ENCODE results near the gene SLCO2B1. TPM values are rescaled to one million over a fixed set of nuclear protein-coding genes. Genes with fewer than 3 reads are reported as not detected.

Gene SLCO2B1
- total RNA-seq, 6 experiments from 2014 or later, result 145 to 316 (median 199) TPM

DNA sequence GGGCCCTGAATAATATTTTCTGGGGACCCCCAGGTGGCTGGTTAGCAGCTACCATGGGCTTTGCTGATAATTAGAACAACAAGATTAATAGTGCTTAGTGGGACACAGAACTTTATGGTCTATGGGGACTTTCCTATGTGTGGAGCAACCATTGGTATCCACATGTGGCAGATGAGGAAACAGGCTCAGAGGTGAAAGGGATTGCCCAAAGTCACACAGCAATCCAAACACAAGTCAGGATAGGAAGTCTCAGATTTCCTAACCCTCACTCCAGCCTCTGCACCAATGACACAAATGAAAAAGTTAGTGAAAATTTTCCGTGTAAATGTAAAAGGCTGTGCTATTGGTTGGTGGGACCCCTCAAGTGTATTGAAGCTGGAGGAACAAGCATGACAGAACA lies 15.3 kb upstream of the SLCO2B1 start:
- DNase-seq (no peak), ATAC-seq (no peak)
- H3K27me3 ChIP-seq, result no peaks in the 10 kb centered on the region
- H3K36me3 ChIP-seq, result no peaks in the 10 kb centered on the region
- H3K4me1 ChIP-seq, result no peaks in the 10 kb centered on the region
- H3K9me3 ChIP-seq, result no peaks in the 10 kb centered on the region
- intact Hi-C loops (cut with DNase I), result no loop called here
- no peak overlapping the region for H3K4me3 ChIP-seq
- no CpG with 5 or more reads among the region's 1 CpG for WGBS (ENCODE audit: insufficient coverage, low coverage, low lambda C conversion rate, missing lambda C conversion rate)
- H3K27ac ChIP-seq, result no peak overlapping the region
- TF ChIP-seq POLR2A (IDR thresholded peaks at IDR 0.05), result no peak
- TF ChIP-seq, protein P1, sequence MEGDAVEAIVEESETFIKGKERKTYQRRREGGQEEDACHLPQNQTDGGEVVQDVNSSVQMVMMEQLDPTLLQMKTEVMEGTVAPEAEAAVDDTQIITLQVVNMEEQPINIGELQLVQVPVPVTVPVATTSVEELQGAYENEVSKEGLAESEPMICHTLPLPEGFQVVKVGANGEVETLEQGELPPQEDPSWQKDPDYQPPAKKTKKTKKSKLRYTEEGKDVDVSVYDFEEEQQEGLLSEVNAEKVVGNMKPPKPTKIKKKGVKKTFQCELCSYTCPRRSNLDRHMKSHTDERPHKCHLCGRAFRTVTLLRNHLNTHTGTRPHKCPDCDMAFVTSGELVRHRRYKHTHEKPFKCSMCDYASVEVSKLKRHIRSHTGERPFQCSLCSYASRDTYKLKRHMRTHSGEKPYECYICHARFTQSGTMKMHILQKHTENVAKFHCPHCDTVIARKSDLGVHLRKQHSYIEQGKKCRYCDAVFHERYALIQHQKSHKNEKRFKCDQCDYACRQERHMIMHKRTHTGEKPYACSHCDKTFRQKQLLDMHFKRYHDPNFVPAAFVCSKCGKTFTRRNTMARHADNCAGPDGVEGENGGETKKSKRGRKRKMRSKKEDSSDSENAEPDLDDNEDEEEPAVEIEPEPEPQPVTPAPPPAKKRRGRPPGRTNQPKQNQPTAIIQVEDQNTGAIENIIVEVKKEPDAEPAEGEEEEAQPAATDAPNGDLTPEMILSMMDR (IDR thresholded peaks at IDR 0.05), result no peak

DNA sequence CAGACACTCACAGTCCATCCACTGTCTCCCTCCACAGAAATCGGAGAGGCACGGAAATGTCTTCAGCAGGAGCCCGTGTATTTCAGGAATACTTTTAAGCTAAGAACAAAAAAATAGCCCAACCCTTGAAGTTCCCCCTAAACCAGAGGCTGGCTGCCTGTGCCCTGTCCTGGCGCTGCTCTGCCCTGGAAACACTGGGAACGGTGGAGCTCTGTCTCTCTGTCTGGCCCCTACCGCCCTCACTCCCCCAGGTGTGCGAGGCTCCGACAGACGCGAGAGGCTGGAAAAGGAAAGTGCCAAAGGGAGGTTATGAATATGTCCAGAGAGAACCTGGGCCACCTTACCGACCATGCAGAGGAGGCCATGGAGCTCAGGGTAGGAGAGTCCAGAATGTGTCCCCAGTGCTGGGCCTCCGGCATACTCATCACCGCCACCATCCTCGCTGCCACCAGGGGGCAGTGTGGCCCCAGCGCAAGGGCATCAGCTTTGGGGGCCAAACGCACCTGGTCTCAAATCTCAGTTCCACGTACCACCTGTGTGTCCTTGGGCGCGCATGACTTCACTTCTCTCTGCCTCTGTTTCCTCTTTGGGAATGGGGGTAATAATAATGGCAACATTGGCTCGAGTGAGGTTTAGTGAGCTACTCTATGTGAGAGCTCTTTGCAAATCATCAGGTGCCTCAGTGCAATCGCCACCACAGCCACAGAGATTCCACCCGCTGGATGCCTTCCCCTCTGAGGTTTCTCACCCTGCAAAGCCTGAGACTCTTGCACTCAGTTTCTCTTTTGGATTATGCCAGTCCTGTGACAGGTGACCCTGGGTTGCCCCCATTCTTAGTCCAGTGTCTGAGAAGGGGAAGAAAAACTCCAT lies 10.4 kb upstream of the SLCO2B1 start:
- H3K4me3 ChIP-seq, result no peak overlapping the region
- no peaks in the 10 kb centered on the region for H3K27me3 ChIP-seq
- H3K9me3 ChIP-seq, result no peaks in the 10 kb centered on the region
- H3K27ac ChIP-seq, result no peak overlapping the region
- intact Hi-C loops (cut with DNase I), result loop anchor here (5.0 kb wide), 3 partner anchors 67 to 107 kb away; partner anchors contain the start of gene TPBGL (in 1 of the 2)
- H3K4me1 ChIP-seq, result no peaks in the 10 kb centered on the region
- H3K36me3 ChIP-seq, result no peaks in the 10 kb centered on the region
- 24% methylated on average over 17 of the region's 22 CpGs for WGBS (ENCODE audit: insufficient coverage, low coverage, low lambda C conversion rate, missing lambda C conversion rate)
- TF ChIP-seq, protein P1 (IDR thresholded peaks at IDR 0.05), result peak; percentile 89 to 98 (median 98)
- TF ChIP-seq POLR2A (IDR thresholded peaks at IDR 0.05), result no peak
- ATAC-seq (peak; percentile 81), DNase-seq (peak; percentile 76 to 77 (median 77))

DNA sequence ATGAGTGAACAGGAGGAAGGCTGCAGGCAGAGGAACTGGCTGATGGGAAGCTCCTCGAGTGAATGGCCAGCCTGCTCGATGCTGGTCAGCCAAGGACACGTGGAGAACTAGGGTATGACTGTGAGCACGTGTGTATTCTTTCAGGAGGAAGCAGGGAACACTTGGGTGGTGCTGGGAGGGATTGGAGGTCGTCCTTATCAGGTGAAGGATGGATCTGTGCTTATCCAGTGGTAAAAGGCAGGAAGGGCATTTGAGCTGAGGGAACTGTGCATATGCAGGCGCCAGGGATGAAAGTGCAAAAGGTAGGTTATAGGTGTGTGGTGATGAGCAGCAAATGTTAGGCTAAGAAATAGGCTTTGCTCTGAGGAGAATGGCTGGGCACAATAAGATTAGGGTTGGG lies 9.7 kb upstream of the SLCO2B1 start:
- no peaks in the 10 kb centered on the region for H3K9me3 ChIP-seq
- no peak overlapping the region for H3K27ac ChIP-seq
- no peaks in the 10 kb centered on the region for H3K36me3 ChIP-seq
- no peak for ATAC-seq
- peak in 1 of 3 donors; percentile 31 for DNase-seq
- intact Hi-C loops (cut with DNase I), result loop anchor here (5.0 kb wide), 3 partner anchors 66 to 106 kb away; partner anchors contain the start of gene TPBGL (in 1 of the 2)
- H3K4me1 ChIP-seq, result no peaks in the 10 kb centered on the region
- TF ChIP-seq, protein P1 (IDR thresholded peaks at IDR 0.05), result no peak
- TF ChIP-seq POLR2A (IDR thresholded peaks at IDR 0.05), result no peak
- no peak overlapping the region for H3K4me3 ChIP-seq
- 39% methylated on average over 6 of the region's 6 CpGs for WGBS (ENCODE audit: insufficient coverage, low coverage, low lambda C conversion rate, missing lambda C conversion rate)
- no peaks in the 10 kb centered on the region for H3K27me3 ChIP-seq

DNA sequence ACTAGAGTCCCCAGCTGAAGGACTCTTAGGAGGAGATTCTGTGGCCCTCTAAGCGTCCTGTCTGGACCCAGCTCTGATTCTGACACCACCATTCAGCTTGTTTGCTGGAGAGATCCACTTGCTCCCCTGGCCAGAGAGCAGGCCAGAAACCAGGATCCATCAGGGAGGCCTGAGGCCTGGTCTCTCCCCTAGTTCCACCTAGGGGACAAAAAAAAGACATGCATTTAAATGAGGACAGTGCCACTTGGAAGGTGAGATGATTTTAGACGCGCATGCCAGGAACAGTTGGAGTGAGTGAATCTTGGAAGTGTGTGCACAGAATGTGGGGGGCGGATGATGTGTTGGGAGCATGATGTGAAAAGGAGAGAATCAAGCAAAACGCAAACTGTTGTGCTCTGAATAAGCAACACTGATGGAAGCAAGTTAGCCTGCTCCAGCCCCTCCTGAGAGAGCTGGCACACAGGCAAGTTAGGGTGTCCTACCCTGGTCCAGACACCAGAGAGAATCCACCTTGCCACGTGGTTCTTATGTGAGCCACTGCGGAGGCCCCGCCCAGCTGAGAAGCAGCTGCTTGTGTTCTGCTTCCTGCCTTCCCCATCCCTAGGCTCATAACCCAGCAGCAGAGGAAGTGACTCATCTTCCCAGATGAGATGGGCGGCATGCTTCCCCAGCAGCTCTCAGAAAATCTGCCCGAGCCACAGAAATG lies 8.0 kb upstream of the SLCO2B1 start:
- Histone ChIP-seq H3K27ac (no peak overlapping the region), H3K36me3 (no peaks in the 10 kb centered on the region), H3K4me3 (no peak overlapping the region), H3K27me3 (no peaks in the 10 kb centered on the region), H3K4me1 (peaks cover 0 to 9% (median 0%) of the 10 kb centered on the region in 4 donors), H3K9me3 (no peaks in the 10 kb centered on the region)
- 48% methylated on average over 5 of the region's 10 CpGs for WGBS (ENCODE audit: insufficient coverage, low coverage, low lambda C conversion rate, missing lambda C conversion rate)
- TF ChIP-seq POLR2A (IDR thresholded peaks at IDR 0.05), result no peak
- TF ChIP-seq, protein P1 (IDR thresholded peaks at IDR 0.05), result no peak
- DNase-seq (peak; percentile 55 to 70 (median 70)), ATAC-seq (peak; percentile 63 to 81 (median 76))
- intact Hi-C loops (cut with DNase I), result loop anchor here (5.0 kb wide), 3 partner anchors 64 to 104 kb away; partner anchors contain the start of gene TPBGL (in 1 of the 2)

Measured in right lobe of liver (tissue), 6 donors.